ENCODE results near the gene ALG11.

ALG11 gene

DNA sequence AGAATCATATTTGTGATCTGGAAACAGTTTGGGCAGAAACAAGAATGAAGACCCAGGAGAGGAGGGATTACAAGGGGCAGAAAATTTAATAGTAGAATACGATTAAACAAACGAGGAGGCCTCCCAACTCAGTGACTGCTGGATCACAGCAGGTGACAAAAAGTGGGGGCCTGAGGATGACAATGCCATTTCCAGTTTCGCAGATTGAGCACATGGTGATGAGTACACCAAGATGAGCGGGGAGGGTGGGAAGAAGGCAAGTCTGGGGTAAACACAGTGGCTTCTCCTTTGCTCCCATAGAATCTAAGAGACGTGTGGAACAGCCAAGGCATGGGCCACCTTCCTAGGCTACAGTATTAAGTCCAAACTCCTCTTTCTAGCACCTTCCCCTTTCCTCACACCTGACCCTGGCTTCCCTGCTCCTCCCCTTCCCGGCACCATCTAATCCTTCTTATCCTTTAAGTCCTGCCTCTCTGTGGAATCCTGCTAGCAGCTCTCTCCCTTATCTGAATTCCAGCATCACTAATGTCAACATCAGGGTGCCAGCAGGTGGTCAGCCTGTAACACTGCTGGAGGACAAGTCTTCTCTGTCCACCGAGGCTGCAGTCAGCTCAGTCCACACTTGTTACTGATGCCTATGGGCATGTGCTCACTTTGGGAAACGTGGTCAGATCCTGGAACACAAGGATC lies 14.4 kb upstream of the ALG11 start:
- DNase-seq = no peak

DNA sequence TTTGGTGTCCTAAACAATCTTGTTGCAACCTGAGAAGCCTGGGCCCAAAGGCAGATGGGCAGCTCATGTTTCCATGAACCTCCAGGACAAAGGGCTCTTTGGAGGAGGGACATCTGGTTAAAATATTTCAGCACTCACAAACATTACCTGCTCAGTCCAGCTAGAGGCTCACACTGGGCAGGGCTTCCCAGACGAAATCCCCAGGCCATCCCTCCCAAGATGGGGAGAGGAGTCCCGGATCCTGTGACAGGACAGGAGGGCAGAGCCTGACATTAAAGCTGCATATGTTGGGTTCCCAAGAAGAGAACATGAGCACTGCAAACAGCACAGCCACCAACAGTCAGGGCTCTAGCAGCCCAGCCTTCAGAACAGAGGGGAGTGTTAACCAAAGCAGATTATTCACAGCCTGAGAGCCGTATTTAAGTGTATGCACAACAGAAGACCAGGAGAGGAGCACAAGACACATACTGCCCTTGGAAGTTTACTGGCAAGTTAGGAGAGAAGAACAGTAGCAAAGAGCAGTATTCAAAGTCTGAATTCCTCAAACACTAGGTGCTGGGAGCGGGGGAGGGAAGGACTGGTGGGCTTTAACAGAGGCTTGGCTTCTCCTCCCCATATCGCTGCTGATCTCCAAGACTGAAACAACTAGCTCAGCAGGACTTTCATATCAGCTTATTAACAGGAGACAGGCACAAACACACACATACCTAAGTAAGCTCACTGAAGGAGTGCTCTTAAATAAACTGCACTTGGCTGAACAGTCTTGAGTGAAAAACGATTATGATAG lies 13.3 kb upstream of the ALG11 start:
- DNase-seq = no peak

DNA sequence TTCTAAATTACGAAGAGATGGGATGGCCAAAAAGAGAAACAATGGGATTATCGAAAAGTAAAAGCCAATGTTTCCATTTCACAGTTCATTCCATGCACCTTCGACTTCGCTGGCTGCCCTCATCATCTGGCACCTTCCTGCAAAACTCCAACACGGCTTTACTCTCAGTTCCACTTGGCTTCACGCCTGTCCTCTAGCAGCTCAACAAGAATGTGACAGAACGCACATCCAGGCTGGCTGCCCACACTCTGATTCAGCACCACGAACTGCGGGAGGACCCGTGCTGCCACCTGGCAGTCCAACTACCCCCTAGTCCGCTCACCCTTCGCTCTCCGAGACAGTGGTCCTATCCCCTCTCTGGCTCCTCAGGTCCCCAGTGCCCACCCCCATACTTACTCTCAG lies 12.7 kb upstream of the ALG11 start:
- no peak for DNase-seq

- DNase-seq = no peak
Measured at GRCh38 chr13:51999921-52000320, 12.3 kb upstream of the ALG11 start.

- no peak for DNase-seq
Measured at GRCh38 chr13:52001120-52001731, 11.0 kb upstream of the ALG11 start.

- no peak for DNase-seq
Measured at GRCh38 chr13:52002361-52002760, 9.8 kb upstream of the ALG11 start.

DNA sequence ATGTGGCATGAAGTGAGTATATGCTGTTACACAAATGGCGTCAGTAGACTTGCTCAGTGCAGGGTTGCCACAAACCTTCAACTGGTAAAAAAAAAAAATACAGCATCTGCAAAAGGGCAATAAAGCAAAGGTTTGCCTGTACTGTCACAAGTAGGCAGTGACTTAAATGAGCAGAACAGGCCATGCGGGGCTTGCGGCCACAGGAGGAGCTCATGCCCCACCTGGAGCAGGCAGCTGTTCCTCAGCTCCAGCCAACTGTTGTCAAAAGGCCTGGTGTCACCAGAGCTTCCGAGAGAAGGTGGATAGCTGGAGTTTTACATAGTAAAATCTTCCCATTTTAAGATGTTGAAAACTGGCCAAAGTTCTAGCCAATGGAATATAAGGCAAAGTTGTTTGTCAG lies 8.7 kb upstream of the ALG11 start:
- no peak for DNase-seq

DNA sequence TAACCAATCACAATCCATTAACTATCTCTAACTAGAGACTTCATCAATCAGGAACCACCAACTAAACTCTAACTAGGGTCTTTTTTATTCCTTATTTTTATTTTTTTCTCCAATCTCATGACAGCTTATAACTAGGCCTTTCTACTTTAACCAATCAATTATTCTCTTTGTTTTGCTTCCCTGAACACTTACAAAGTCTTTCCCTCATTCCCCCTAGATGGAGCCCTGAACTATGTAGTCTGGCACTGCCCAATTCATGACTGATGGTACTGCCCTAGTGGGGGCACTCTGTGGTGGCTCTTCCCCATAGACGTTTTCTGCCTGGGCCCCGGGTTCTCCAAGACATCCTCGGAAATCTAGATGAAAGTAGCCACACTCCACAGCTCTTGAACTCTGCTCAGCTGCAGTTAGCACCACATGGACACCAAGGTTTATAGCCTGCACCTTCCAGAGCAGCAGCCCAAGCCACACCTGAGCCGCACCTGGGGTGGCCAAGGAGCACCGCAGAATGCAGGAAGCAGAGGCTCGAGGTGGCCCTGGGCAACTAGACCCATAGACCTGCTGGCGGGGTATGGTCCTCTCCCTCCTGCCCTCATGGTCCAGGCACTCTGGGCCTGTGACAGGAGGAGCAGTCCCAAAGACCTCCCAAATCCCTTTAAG lies 7.6 kb upstream of the ALG11 start:
- no peak for DNase-seq

GRCh38 chr13:52005841-52006522 lies 6.2 kb upstream of the ALG11 start:
- DNase-seq = no peak

DNA sequence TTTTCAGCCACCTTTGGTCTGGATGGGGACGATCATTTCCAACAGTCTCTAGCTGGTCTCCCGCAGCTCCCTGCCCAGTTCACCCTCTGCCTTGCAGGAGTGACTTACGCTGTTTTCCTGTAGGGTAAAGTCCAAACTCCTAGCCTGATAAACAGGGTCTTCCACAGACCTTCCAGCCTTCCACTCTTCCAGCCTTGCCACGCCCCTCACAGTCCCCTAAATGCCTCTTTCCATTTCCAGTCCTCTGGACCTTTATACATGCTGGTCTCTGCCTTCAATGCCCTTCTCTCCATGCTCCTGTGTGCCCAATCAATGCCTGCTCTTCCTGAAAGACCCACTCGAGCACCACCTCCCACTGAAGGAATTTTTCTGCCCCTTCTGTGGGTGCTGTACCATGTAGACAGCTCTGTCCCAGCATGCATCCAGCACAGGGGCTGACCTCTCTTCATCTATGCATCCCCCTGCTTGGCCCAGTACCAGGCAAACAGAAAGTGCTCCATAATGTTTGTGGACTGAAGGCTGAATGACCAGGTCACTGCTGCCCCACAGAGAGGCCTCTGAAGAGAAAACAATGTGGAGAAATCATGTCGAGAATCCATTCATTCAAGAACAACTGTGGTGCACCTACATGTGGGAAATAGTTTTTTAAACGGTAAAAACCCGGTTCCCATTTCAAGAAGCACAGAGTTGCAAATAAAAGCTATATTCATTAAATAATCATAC lies 5.5 kb upstream of the ALG11 start:
- no peak for DNase-seq

DNA sequence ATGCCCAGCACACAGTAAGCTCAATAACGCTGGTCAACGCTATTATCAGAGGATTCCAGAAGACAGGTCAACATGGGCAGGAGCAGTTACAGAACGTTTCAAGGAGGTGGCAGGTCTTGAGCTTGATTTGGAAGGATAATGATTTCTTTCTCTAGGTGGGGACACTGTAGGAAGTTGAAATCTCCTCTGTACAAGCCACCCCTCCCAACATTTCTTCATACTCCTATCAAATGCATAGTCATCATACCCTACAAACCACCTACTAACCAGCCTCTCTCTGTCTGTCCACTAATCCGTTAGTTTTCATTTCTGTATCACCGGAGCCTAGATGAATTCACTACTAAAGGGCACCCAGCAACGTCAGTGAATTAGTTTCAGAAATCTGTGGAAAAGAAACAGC lies 2.3 kb upstream of the ALG11 start:
- no peak for DNase-seq

- no peak for DNase-seq
Measured at GRCh38 chr13:52010890-52011631, 1.1 kb upstream of the ALG11 start, which contains the start of gene ATP7B. ATP7B (minus strand) TSS chr13:52011450; CDS start chr13:52011337, 113 bp downstream.

GRCh38 chr13:52012512-52012836 lies 276 bp downstream of the ALG11 start:
- no peak for DNase-seq

DNA sequence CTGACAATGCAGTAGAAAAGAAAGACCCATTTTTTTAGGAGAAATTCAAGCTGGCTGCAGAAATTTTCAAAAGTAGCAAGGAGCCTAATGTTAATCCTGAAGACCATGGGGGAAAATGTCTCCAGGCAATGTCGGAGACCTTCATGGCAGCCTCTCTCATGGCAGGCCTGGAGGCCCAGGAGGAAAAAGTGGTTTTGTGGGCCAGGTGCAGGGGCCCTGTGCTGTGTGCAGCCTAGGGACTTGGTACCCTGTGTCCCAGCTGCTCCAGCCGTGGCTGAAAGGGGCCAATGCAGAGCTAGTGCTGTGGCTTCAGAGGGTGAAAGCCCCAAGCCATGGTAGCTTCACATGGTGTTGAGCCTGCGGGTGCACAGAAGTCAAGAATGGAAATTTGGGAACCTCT lies 4.1 kb downstream of the ALG11 start:
- DNase-seq = no peak

DNA sequence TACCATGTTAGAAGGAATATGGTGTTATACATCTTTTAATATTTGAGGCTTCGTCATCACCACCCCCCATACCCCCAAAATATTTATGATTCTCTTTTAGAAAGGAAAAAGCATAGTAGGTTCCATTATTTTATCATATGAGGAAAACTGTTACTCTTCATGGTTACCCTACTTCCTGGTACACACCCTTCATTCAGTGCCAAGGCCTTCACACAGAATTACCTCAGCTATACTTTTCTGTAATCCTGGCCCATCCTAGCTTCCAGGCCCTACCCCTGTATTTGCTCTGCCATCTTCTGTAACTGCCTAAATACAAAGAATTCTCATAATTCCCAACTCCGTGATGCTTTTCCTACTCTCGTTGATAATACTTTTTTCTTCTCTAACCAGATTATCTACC lies 8.0 kb downstream of the ALG11 start:
- no peak for DNase-seq

DNA sequence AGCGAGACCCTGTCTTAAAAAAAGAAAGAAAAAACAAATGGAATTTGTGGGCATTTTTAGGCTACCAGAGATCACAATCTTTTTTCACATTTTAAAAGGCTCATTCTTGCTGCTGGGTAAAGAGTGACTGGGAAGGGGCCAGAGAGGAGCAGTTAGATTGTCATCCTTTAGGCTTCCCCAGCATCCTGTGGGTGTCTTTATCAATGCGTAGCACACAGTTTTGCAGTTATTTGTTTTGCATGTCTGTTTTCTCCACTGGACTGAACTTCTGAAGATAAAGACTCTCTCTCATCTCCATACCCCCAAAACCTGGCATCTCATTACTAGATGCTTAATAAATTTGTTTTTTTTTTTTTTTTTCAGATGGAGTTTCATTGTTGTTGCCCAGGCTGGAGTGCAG lies 10.2 kb downstream of the ALG11 start:
- no peak for DNase-seq

DNA sequence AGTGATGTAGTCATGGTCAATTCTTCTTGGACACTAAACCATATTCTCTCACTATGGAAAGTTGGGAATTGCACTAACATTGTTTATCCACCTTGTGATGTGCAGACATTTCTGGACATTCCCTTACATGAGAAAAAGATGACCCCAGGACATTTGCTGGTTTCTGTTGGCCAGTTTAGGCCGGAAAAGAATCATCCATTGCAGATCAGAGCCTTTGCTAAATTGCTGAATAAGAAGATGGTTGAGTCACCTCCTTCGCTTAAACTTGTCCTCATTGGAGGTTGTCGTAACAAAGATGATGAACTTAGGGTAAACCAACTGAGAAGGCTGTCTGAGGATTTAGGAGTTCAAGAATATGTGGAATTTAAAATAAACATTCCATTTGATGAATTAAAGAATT lies 12.3 kb downstream of the ALG11 start, which contains the start of gene UTP14C:
TSS of gene UTP14C (plus strand) at position 211 of the 400 bp plus-strand sequence. CDS start 4,114 bp downstream, outside the sequence.
- no peak for DNase-seq

- DNase-seq = no peak
Measured at GRCh38 chr13:52025475-52026245, 13.5 kb downstream of the ALG11 start.

DNA sequence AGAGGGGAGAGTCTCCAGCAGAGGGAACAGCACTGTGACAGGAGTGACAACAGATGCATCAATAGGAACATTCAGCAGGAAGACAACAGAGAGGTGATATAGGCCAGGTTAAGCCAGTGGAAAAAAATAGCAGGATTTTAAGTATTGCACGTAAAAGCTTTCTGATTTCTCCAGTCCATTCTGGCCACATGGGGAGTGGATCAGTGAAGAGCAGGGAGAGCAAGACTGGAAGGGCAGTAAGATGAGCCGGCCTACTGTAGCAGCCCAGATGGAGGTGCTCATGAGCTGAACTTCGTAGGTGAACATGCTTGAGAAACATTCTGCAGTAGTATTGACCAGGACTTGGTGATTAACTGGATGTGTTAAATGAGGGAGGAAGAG lies 14.0 kb downstream of the ALG11 start:
- DNase-seq = no peak

- no peak for DNase-seq
Measured at GRCh38 chr13:52027832-52028231, 15.6 kb downstream of the ALG11 start.

- DNase-seq = no peak
Measured at GRCh38 chr13:52029569-52029968, 17.4 kb downstream of the ALG11 start.
